HepG2 (cell line): ENCODE measurements around the gene PRKG1.

Experiments
- CBFB ChIP-seq: sonication (generic); formaldehyde crosslinking; IDR thresholded peaks from 2 replicates; pipeline ENCODE4 v1.4.0; 2020; ENCODE audit warnings: missing genetic modification reagents
- CTCF ChIP-seq: sonication (generic); formaldehyde crosslinking; IDR thresholded peaks from 2 replicates; pipeline ENCODE4 v1.5.0; 2020; ENCODE audit warnings: mild to moderate bottlenecking, missing genetic modification reagents, moderate library complexity
- GABPB1 ChIP-seq: IDR thresholded peaks from 2 replicates; pipeline ENCODE4 v1.6.1; 2016; ENCODE audit warnings: mild to moderate bottlenecking, missing genetic modification reagents, moderate library complexity, missing compliant biosample characterization
- HNRNPUL1 ChIP-seq: fragments of 200-400 bp; formaldehyde crosslinking; IDR thresholded peaks from 2 replicates; pipeline ENCODE4 v1.6.1; 2017; ENCODE audit warnings: low read depth, mild to moderate bottlenecking, low read length, moderate library complexity
- HOXA7 ChIP-seq: sonication (generic); formaldehyde crosslinking; IDR thresholded peaks from 2 replicates; pipeline ENCODE4 v1.8.1; 2022; ENCODE audit warnings: mild to moderate bottlenecking, missing genetic modification reagents, moderate library complexity
- PBX3 ChIP-seq: sonication (generic); formaldehyde crosslinking; IDR thresholded peaks from 2 replicates; pipeline ENCODE4 v1.8.1; 2023; ENCODE audit warnings: missing genetic modification reagents, inconsistent platforms, borderline replicate concordance
- RAD21 ChIP-seq: fragments of 450-650 bp; formaldehyde crosslinking; IDR thresholded peaks from 2 replicates; pipeline ENCODE4 v1.5.0; 2020; ENCODE audit warnings: mild to moderate bottlenecking
- SSRP1 ChIP-seq: IDR thresholded peaks from 2 replicates; pipeline ENCODE4 v1.6.1; 2016; ENCODE audit warnings: control low read depth
- YY1 ChIP-seq: IDR thresholded peaks from 2 replicates; pipeline ENCODE4 v1.6.1; 2011; ENCODE audit warnings: low read length, low read depth, moderate library complexity, mild to moderate bottlenecking; ENCODE audit not compliant: insufficient read depth, insufficient replicate concordance
- ZBTB21 ChIP-seq: sonication (generic); formaldehyde crosslinking; IDR thresholded peaks from 2 replicates; pipeline ENCODE4 v1.4.0; 2020; ENCODE audit warnings: missing genetic modification reagents
- ZNF280D ChIP-seq: sonication (generic); formaldehyde crosslinking; IDR thresholded peaks from 2 replicates; pipeline ENCODE4 v1.5.1; 2020; ENCODE audit warnings: mild to moderate bottlenecking, missing genetic modification reagents
- ZNF337 ChIP-seq: sonication (generic); formaldehyde crosslinking; IDR thresholded peaks from 2 replicates; pipeline ENCODE4 v1.5.1; 2020; ENCODE audit warnings: missing genetic modification reagents, low read depth, mild to moderate bottlenecking, borderline replicate concordance

- TF ChIP-seq CTCF (CRISPR knock-in tag) (no peak), SSRP1 (CRISPR knock-in tag) (no peak), RAD21 (no peak), PBX3 (CRISPR knock-in tag) (no peak), HNRNPUL1 (no peak), GABPB1 (CRISPR knock-in tag) (no peak), ZNF280D (CRISPR knock-in tag) (no peak), ZBTB21 (CRISPR knock-in tag) (no peak), YY1 (no peak), HOXA7 (CRISPR knock-in tag) (no peak), CBFB (CRISPR knock-in tag) (no peak), ZNF337 (CRISPR knock-in tag) (no peak)
Observed at GRCh38 chr10:52252307-52252706, 1178.0 kb downstream of the PRKG1 start.
